ENCODE results near the gene SAMD9L.
"Not testable (repeated sequence)": the region's sequence is repeated elsewhere in the genome, so short reads cannot be mapped to it uniquely, and the experiment has no call there.

SAMD9L gene

GRCh38 chr7:93142127-93142526, 6.1 kb downstream of the SAMD9L start:
- Mint-ChIP-seq H3K27me3 (ENCODE audit: low read depth) (no peaks in the 10 kb centered on the region), H3K4me3 (no peak overlapping the region), H3K4me1 (no peaks in the 10 kb centered on the region), H3K9me3 (no peaks in the 10 kb centered on the region), H3K27ac (no peak overlapping the region), H3K36me3 (ENCODE audit: low read depth) (no peaks in the 10 kb centered on the region)
- TF ChIP-seq CTCF (IDR thresholded peaks at IDR 0.05; ENCODE audit: unreplicated experiment in 3 of 3), result no peak

DNA sequence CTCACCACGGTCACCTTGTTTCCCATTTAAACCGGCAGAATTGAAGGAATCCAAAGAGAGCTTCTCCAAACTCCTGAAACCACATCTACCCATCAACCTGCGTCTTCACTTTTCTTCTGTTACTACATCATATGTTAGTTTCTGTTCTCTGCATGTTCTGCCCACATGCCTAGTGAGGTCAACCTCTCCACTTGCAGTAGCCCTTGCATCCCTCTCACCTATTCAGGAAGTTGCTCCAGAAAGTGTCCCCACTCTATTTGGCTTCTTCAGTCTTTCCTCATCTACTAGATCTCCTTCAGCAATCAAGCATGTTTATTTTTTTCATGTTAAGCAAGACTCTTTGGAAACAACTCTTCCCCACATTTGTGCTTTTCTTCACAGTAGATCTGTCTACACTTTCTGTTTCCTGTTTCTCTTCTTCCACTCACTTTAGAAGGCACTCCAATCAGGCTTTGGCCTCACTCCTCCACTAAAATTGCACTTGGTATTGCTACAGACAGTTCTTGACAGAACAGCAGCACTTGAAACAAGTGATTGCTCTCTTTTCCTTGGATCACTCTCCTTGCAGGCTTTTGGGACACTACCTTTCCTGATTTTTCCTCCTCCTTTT, 7.5 kb downstream of the SAMD9L start:
- no peaks in the 10 kb centered on the region for H3K4me1 Mint-ChIP-seq
- no peaks in the 10 kb centered on the region for H3K27me3 Mint-ChIP-seq (ENCODE audit: low read depth)
- no peaks in the 10 kb centered on the region for H3K36me3 Mint-ChIP-seq (ENCODE audit: low read depth)
- no peak overlapping the region for H3K27ac Mint-ChIP-seq
- no peak overlapping the region for H3K4me3 Mint-ChIP-seq
- TF ChIP-seq CTCF (IDR thresholded peaks at IDR 0.05; ENCODE audit: unreplicated experiment in 3 of 3), result no peak
- H3K9me3 Mint-ChIP-seq, result no peaks in the 10 kb centered on the region

DNA sequence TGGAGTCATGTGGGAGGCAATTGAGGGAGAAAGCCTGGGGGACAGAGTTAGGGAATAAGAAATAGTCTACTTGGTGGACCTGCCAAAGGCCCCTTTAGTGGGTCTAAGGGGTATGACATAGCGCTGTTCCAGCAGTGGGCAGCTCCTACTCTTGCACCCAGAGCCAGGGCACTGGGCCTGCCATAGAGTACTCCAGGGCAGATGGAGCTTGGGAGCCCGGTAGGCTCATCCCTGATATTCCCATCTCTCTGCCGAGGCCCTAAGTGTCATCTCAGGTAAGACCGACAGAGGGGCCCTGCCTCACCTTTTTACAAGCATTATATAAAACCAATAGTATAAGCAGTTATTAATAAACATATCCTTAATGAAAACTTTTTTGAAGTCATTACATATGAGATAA, 9.6 kb downstream of the SAMD9L start:
- no peaks in the 10 kb centered on the region for H3K27me3 Mint-ChIP-seq (ENCODE audit: low read depth)
- no peak overlapping the region for H3K4me3 Mint-ChIP-seq
- no peak for TF ChIP-seq CTCF (IDR thresholded peaks at IDR 0.05; ENCODE audit: unreplicated experiment in 3 of 3)
- no peaks in the 10 kb centered on the region for H3K9me3 Mint-ChIP-seq
- no peak overlapping the region for H3K27ac Mint-ChIP-seq
- no peaks in the 10 kb centered on the region for H3K36me3 Mint-ChIP-seq (ENCODE audit: low read depth)
- H3K4me1 Mint-ChIP-seq, result no peaks in the 10 kb centered on the region

- Mint-ChIP-seq H3K36me3 (ENCODE audit: low read depth) (no peaks in the 10 kb centered on the region), H3K27ac (no peak overlapping the region), H3K4me1 (no peaks in the 10 kb centered on the region), H3K27me3 (ENCODE audit: low read depth) (peaks cover 3% of the 10 kb centered on the region), H3K4me3 (no peak overlapping the region), H3K9me3 (peaks cover 8% of the 10 kb centered on the region)
- TF ChIP-seq CTCF (IDR thresholded peaks at IDR 0.05; ENCODE audit: unreplicated experiment in 3 of 3), result no peak
Observed at GRCh38 chr7:93133005-93133404, 15.2 kb downstream of the SAMD9L start.

- no peaks in the 10 kb centered on the region for H3K4me1 Mint-ChIP-seq
- H3K4me3 Mint-ChIP-seq, result no peak overlapping the region
- peaks cover 3% of the 10 kb centered on the region for H3K27me3 Mint-ChIP-seq (ENCODE audit: low read depth)
- H3K9me3 Mint-ChIP-seq, result peaks cover 8% of the 10 kb centered on the region
- TF ChIP-seq CTCF (IDR thresholded peaks at IDR 0.05; ENCODE audit: unreplicated experiment in 3 of 3), result no peak
- H3K36me3 Mint-ChIP-seq (ENCODE audit: low read depth), result no peaks in the 10 kb centered on the region
- H3K27ac Mint-ChIP-seq, result no peak overlapping the region
Observed at GRCh38 chr7:93132216-93132615, 16.0 kb downstream of the SAMD9L start.

DNA sequence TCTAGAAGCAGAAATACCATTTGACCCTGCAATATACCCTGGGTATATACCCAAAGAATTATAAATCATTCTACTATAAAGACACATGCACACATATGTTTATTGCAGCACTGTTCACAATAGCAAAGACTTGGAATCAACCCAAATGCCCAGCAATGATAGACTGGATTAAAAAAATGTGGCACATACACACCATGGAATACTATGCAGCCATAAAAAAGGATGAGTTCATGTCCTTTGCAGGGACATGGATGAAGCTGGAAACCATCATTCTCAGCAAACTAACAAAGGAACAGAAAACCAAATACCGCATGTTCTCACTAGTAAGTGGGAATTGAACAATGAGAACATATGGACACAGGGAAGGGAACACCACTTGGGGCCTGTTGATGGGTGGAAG, 21.2 kb downstream of the SAMD9L start:
- H3K27ac Mint-ChIP-seq; H3K36me3 Mint-ChIP-seq (ENCODE audit: low read depth); H3K27me3 Mint-ChIP-seq (ENCODE audit: low read depth); H3K4me3 Mint-ChIP-seq; H3K4me1 Mint-ChIP-seq: not testable (repeated sequence)
- peaks cover 34% of the 10 kb centered on the region for H3K9me3 Mint-ChIP-seq

- not testable (repeated sequence) for H3K4me3 Mint-ChIP-seq; H3K27me3 Mint-ChIP-seq (ENCODE audit: low read depth); H3K27ac Mint-ChIP-seq; H3K4me1 Mint-ChIP-seq; H3K36me3 Mint-ChIP-seq (ENCODE audit: low read depth)
- H3K9me3 Mint-ChIP-seq, result peaks cover 40% of the 10 kb centered on the region
Observed at GRCh38 chr7:93123532-93123931, 24.7 kb downstream of the SAMD9L start.
